Adrenal gland (tissue), 12 donors: Measurements from ENCODE around the gene FSD1. TPM values are rescaled to one million over a fixed set of nuclear protein-coding genes. Genes with fewer than 3 reads are reported as not detected.

ENCODE experiments used
- DNase-seq, 7 donors: peaks; one replicate each; pipeline ENCODE4 v3.0.0-alpha.2; 2019 to 2020
- H3K27ac ChIP-seq, 5 donors: fragments of 200-600 bp; sonication (generic) in 4 of 5; 1 replicate in 3 of 5; 2 replicates in 2 of 5; pipeline versions ENCODE4 v1.5.1 to v1.8.0; 2016 to 2020; ENCODE audit warnings: mild to moderate bottlenecking in 1 of 5
- H3K27me3 ChIP-seq: fragments of 200-600 bp; 2 replicates; pipeline ENCODE4 v1.8.0; 2021
- H3K36me3 ChIP-seq, 2 donors: fragments of 200-600 bp; replicated peaks in 1 of 2; 1 replicate in 1 of 2; 2 replicates in 1 of 2; pipeline versions ENCODE4 v1.5.1 to v1.8.0; 2018 to 2022
- H3K4me1 ChIP-seq, 2 donors: fragments of 200-600 bp; replicated peaks in 1 of 2; 1 replicate in 1 of 2; 2 replicates in 1 of 2; pipeline versions ENCODE4 v1.5.1 to v1.8.0; 2018 to 2021
- H3K4me3 ChIP-seq, 4 donors: fragments of 200-600 bp; sonication (generic) in 3 of 4; one replicate each; pipeline ENCODE4 v1.5.1; 2016 to 2018
- H3K9me3 ChIP-seq, 3 donors: fragments of 200-600 bp; sonication (generic) in 1 of 3; replicated peaks in 1 of 3; 1 replicate in 2 of 3; 2 replicates in 1 of 3; pipeline versions ENCODE4 v1.5.1 to v1.8.0; 2016 to 2021
- POLR2A ChIP-seq, 2 donors: fragments of 450-650 bp; IDR thresholded peaks; one replicate each; pipeline ENCODE4 v1.6.1; 2017; ENCODE audit warnings: antibody characterized with exemption in 2 of 2, mild to moderate bottlenecking in 2 of 2, moderate library complexity in 1 of 2
- WGBS, 4 donors: extraction: QIAGEN DNeasy Blood & Tissue Kit in 2 of 4; methylation state at CpG; one replicate each; pipeline versions ENCODE4 v1.1.5 to v1.1.7; 2013 to 2017; 5-methylcytosine and 5-hydroxymethylcytosine counted together
- intact Hi-C, 2 donors: fragments of 100-400 bp; cut with DNase I; formaldehyde crosslinking; loops; one replicate each; pipeline versions ENCODE4 v1.14.1 to v1.15.0; 2022 to 2023
- polyA plus RNA-seq, 3 donors: library from polyadenylated mRNA; stranded (reverse); fragments of 200-250 nt in 2 of 3; fragments of 350-450 nt in 1 of 3; fragmentation: Illumina TruSeq in 1 of 3; extraction: RNeasy Lipid Tissue Mini Kit (QIAGEN cat#74804) in 1 of 3; gene quantifications; one replicate each; pipeline ENCODE4 v1.2.3, GENCODE V29; 2013 to 2014
- total RNA-seq, 9 donors: library from RNA; depleted of rRNA in 4 of 9; stranded (reverse); fragments of >200 nt in 4 of 9; fragments of 120-200 nt in 1 of 9; fragmentation: NEBNext Ultra II Directional in 1 of 9; extraction: Animal tissue kit (Norgen Biotek cat#: 25700) in 1 of 9; gene quantifications; one replicate each; pipeline versions ENCODE4 v1.1.0 to v1.2.4, GENCODE V29; 2013 to 2023
- TF ChIP-seq, protein P1 (sequence below), 6 experiments: fragments of 450-650 bp in 4 of 6; fragments of 200-600 bp in 2 of 6; sonication (generic) in 1 of 6; IDR thresholded peaks; 1 replicate in 5 of 6; 2 replicates in 1 of 6; pipeline versions ENCODE4 v1.5.1 to v1.8.0; 2016 to 2021; ENCODE audit warnings: antibody characterized with exemption in 6 of 6, mild to moderate bottlenecking in 2 of 6, moderate library complexity in 1 of 6
- donor health status: healthy with polysubstance abuse.
- donor health status: Bipolar disorder and iron deficiency.
- donor health status: DM: yes; HTN: yes; CAD: no.
- donor health status: DM: no; HTN: no; CAD: no.
- donor health status: DM: no; HTN: no; CAD: no.
- donor health status: DM: yes; HTN: yes; CAD: no.

FSD1 gene
- total and polyA plus RNA-seq, 12 donors, result 0.34 to 7.2 (median 1.2) TPM; not detected in 3

GRCh38 chr19:4305659-4306058, 1.3 kb downstream of the FSD1 start:
- no peaks in the 10 kb centered on the region for H3K9me3 ChIP-seq
- 79 to 83% (median 81%) methylated on average over 11 to 16 of the region's 16 CpGs for WGBS, 4 donors
- H3K4me1 ChIP-seq, result no peaks in the 10 kb centered on the region
- peaks cover 8% of the 10 kb centered on the region for H3K27me3 ChIP-seq
- no peak overlapping the region for H3K27ac ChIP-seq
- no peak overlapping the region for H3K4me3 ChIP-seq
- no peak for DNase-seq
- H3K36me3 ChIP-seq, result no peaks in the 10 kb centered on the region
- intact Hi-C loops, result no loop called here
- no peak for TF ChIP-seq POLR2A (IDR thresholded peaks at IDR 0.05)
- TF ChIP-seq, protein P1, sequence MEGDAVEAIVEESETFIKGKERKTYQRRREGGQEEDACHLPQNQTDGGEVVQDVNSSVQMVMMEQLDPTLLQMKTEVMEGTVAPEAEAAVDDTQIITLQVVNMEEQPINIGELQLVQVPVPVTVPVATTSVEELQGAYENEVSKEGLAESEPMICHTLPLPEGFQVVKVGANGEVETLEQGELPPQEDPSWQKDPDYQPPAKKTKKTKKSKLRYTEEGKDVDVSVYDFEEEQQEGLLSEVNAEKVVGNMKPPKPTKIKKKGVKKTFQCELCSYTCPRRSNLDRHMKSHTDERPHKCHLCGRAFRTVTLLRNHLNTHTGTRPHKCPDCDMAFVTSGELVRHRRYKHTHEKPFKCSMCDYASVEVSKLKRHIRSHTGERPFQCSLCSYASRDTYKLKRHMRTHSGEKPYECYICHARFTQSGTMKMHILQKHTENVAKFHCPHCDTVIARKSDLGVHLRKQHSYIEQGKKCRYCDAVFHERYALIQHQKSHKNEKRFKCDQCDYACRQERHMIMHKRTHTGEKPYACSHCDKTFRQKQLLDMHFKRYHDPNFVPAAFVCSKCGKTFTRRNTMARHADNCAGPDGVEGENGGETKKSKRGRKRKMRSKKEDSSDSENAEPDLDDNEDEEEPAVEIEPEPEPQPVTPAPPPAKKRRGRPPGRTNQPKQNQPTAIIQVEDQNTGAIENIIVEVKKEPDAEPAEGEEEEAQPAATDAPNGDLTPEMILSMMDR (IDR thresholded peaks at IDR 0.05), result no peak

DNA sequence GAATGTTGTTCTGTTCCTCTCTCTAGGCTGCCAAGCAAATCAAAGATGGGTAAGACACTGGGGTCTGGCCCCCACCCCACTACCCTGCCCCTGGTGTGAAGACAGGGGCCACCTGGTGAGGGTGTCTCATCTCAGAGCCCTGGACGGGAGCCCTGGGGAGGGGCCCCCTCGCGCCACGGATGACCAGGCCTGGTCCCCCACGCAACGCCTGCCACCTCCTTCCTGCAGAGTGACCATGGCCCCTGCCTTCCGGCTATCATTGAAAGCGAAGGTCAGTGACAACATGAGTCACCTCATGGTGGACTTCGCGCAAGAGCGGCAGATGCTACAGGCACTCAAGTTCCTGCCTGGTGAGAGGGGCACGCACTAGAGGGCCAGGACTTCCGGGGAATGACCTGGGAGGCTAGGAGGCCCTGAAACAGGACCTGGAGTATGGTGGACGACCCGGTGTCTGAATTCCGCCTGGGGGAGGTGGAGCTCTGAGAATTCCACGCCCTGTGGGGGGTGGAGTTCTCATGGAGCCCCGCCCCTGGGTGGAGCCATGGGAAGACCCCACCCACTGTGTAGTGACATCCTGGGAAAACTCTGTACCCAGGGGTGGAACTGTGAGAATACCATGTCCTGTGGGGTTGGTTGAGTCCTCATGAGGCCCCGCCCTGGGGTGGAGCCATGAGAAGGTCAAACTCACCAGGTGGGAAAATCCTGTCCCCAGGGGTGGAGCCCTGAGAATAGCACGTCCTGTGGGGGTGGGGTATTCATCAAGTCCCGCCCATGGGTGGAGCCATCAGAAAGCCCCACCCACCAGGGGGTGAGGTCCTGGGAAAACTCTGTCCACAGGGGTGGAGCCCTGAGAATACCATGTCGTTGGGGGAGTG, 6.1 kb downstream of the FSD1 start:
- WGBS, 4 donors, result 51 to 64% (median 60%) methylated on average over 16 to 22 of the region's 22 CpGs
- peak; percentile 50 to 90 (median 79) for DNase-seq
- TF ChIP-seq, protein P1 (IDR thresholded peaks at IDR 0.05), result no peak
- no peak for TF ChIP-seq POLR2A (IDR thresholded peaks at IDR 0.05)
- Histone ChIP-seq H3K27me3 (no peaks in the 10 kb centered on the region), H3K4me3 (no peak overlapping the region), H3K27ac (peak overlapping the region in 3 of 5 donors; percentile 38 to 80 (median 67)), H3K36me3 (no peaks in the 10 kb centered on the region), H3K4me1 (no peaks in the 10 kb centered on the region), H3K9me3 (no peaks in the 10 kb centered on the region)
- intact Hi-C loops, result no loop called here

DNA sequence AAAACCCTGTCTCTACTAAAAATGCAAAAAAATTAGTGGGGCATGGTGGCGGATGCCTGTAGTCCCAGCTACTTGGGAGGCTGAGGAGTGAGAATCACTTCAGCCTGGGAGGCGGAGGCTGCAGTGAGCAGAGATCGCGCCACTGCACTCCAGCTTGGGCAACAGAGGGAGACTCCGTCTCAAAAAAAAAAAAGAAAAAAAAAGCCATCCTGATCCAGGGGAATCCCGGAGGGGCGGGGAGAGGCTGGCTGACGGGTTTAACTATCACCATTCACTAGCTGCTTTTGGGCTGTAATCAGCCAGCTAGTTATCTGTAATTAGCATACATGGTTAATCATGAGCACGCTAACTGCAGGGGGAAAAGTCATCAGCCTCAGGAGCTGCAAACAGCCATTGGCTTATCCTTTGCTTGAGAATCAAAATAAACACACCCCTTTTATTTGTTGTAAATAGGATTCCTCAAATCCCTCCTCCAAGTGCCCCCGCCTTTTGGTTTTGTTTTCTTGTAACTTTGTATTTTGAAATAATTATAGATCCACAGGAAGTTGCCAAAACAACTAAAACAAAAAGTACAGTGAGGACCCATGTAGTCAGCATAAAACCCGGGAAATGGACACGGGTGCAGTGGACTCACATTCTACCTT, 9.6 kb downstream of the FSD1 start:
- H3K4me1 ChIP-seq, result no peaks in the 10 kb centered on the region
- no peaks in the 10 kb centered on the region for H3K36me3 ChIP-seq
- peak in 1 of 7 donors; percentile 15 for DNase-seq
- TF ChIP-seq, protein P1 (IDR thresholded peaks at IDR 0.05), result no peak
- TF ChIP-seq POLR2A (IDR thresholded peaks at IDR 0.05), result no peak
- no peaks in the 10 kb centered on the region for H3K9me3 ChIP-seq
- no peak overlapping the region for H3K27ac ChIP-seq
- H3K4me3 ChIP-seq, result no peak overlapping the region
- H3K27me3 ChIP-seq, result no peaks in the 10 kb centered on the region
- intact Hi-C loops, result no loop called here
- 41 to 55% (median 52%) methylated on average over 12 of the region's 12 CpGs for WGBS, 4 donors

DNA sequence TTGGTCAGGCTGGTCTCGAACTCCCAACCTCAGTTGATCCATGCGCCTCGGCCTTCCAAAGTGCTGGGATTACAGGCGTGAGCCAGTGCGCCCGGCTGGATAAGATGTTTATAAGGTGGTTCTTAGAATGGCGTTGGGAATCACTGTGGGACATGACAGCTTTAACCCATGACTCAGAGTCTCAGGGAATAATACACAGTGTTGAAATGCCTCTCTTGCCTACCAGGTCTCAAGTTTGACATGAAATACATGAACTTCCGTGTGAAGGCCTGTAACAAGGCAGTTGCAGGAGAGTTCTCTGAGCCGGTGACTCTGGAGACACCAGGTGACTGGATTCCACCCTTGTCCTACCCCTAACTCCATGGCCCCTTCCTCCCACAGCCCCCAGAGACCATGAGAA, 12.6 kb downstream of the FSD1 start:
- H3K36me3 ChIP-seq, result no peaks in the 10 kb centered on the region
- 73 to 83% (median 77%) methylated on average over 7 to 9 of the region's 9 CpGs for WGBS, 4 donors
- DNase-seq, result no peak
- no peaks in the 10 kb centered on the region for H3K4me1 ChIP-seq
- intact Hi-C loops, result no loop called here
- H3K27ac ChIP-seq, result no peak overlapping the region
- no peak for TF ChIP-seq POLR2A (IDR thresholded peaks at IDR 0.05)
- TF ChIP-seq, protein P1 (IDR thresholded peaks at IDR 0.05), result no peak
- no peak overlapping the region for H3K4me3 ChIP-seq
- no peaks in the 10 kb centered on the region for H3K27me3 ChIP-seq
- H3K9me3 ChIP-seq, result no peaks in the 10 kb centered on the region
